ENCODE measurements around the gene PCSK2.

The PCSK2 gene

GRCh38 chr20:17452441-17452840 is 225.6 kb downstream of the PCSK2 start:
- no peak for FAIRE-seq

- no peak for FAIRE-seq
Observed at GRCh38 chr20:17453592-17453991, 226.8 kb downstream of the PCSK2 start.

- no peak for FAIRE-seq
Observed at GRCh38 chr20:17456279-17456678, 229.4 kb downstream of the PCSK2 start.

GRCh38 chr20:17457079-17457478 is 230.2 kb downstream of the PCSK2 start:
- no peak for FAIRE-seq

GRCh38 chr20:17457588-17458190 is 230.8 kb downstream of the PCSK2 start:
- FAIRE-seq: no peak

- FAIRE-seq: no peak
Observed at GRCh38 chr20:17460119-17460518, 233.3 kb downstream of the PCSK2 start.

- FAIRE-seq: no peak
Observed at GRCh38 chr20:17461941-17462340, 235.1 kb downstream of the PCSK2 start.

- no peak for FAIRE-seq
Observed at GRCh38 chr20:17463711-17464110, 236.9 kb downstream of the PCSK2 start.

- FAIRE-seq: no peak
Observed at GRCh38 chr20:17465236-17465635, 238.4 kb downstream of the PCSK2 start.

- no peak for FAIRE-seq
Observed at GRCh38 chr20:17466641-17467040, 239.8 kb downstream of the PCSK2 start.

GRCh38 chr20:17467120-17467655 is 240.3 kb downstream of the PCSK2 start:
- FAIRE-seq: no peak

GRCh38 chr20:17468073-17468840 is 241.4 kb downstream of the PCSK2 start:
- no peak for FAIRE-seq

- no peak for FAIRE-seq
Observed at GRCh38 chr20:17469246-17470030, 242.6 kb downstream of the PCSK2 start.

GRCh38 chr20:17470521-17470920 is 243.7 kb downstream of the PCSK2 start:
- no peak for FAIRE-seq

GRCh38 chr20:17470973-17471372 is 244.1 kb downstream of the PCSK2 start:
- FAIRE-seq: no peak

- no peak for FAIRE-seq
Observed at GRCh38 chr20:17471606-17472187, 244.9 kb downstream of the PCSK2 start.

GRCh38 chr20:17473659-17474058 is 246.8 kb downstream of the PCSK2 start:
- FAIRE-seq: no peak

GRCh38 chr20:17479063-17479657 is 252.3 kb downstream of the PCSK2 start:
- FAIRE-seq: no peak

GRCh38 chr20:17480696-17481095 is 253.9 kb downstream of the PCSK2 start:
- no peak for FAIRE-seq

- FAIRE-seq: no peak
Observed at GRCh38 chr20:17481661-17482060, 254.8 kb downstream of the PCSK2 start.

- no peak for FAIRE-seq
Observed at GRCh38 chr20:17482536-17482935, 255.7 kb downstream of the PCSK2 start.

GRCh38 chr20:17485017-17485416 is 258.2 kb downstream of the PCSK2 start:
- FAIRE-seq: no peak

All from islet of Langerhans (tissue), 1 donor.